Activated CD4-positive, alpha-beta memory T cell treated with anti-CD3 and anti-CD28 coated beads for 36 hours (primary cell): ENCODE data around the gene CCT6B. TPM values are rescaled to one million over a fixed set of nuclear protein-coding genes. Genes with fewer than 3 reads are reported as not detected.
A peak's percentile ranks its signal among the peaks of the same experiment; 100 is the strongest.
"Not testable (repeated sequence)": the region's sequence is repeated elsewhere in the genome, so short reads cannot be mapped to it uniquely, and the experiment has no call there.

ENCODE experiments used
- CTCF ChIA-PET: fragments of 350-600 bp; sonication (Branson Sonifier 250); formaldehyde crosslinking; loops from one replicate; lab custom pipeline; 2021; ENCODE audit warnings: antibody characterized with exemption, inconsistent platforms; lab: Charles Lee
- POLR2A ChIA-PET: fragments of 350-600 bp; sonication (Branson Sonifier 250); formaldehyde crosslinking; loops from one replicate; lab custom pipeline; 2021; ENCODE audit warnings: antibody characterized with exemption; lab: Charles Lee
- DNase-seq: peaks from one replicate; pipeline ENCODE4 v3.0.0-alpha.2; 2020
- H3K27ac Mint-ChIP-seq: one replicate; pipeline ENCODE4 v1.8.0; 2021; ENCODE audit warnings: mixed read lengths
- H3K27me3 Mint-ChIP-seq: one replicate; pipeline ENCODE4 v1.8.0; 2021; ENCODE audit warnings: mixed read lengths
- H3K36me3 Mint-ChIP-seq: one replicate; pipeline ENCODE4 v1.8.0; 2021; ENCODE audit warnings: mixed read lengths
- H3K4me1 Mint-ChIP-seq: one replicate; pipeline ENCODE4 v1.8.0; 2021; ENCODE audit warnings: low read depth, mixed read lengths
- H3K4me3 Mint-ChIP-seq: one replicate; pipeline ENCODE4 v1.8.0; 2021; ENCODE audit warnings: mild to moderate bottlenecking, mixed read lengths
- H3K9me3 Mint-ChIP-seq: one replicate; pipeline ENCODE4 v1.8.0; 2021; ENCODE audit warnings: mixed read lengths
- intact Hi-C: fragments of 100-400 bp; cut with micrococcal nuclease; formaldehyde crosslinking; loops from one replicate; pipeline ENCODE4 v1.15.1; 2023
- total RNA-seq, 2 experiments: library from RNA; stranded (reverse); gene quantifications; one replicate each; pipeline ENCODE4 v1.2.3, GENCODE V29; 2021

The CCT6B gene
- total RNA-seq, 2 experiments from 2014 or later: 1.1 to 1.3 TPM

DNA sequence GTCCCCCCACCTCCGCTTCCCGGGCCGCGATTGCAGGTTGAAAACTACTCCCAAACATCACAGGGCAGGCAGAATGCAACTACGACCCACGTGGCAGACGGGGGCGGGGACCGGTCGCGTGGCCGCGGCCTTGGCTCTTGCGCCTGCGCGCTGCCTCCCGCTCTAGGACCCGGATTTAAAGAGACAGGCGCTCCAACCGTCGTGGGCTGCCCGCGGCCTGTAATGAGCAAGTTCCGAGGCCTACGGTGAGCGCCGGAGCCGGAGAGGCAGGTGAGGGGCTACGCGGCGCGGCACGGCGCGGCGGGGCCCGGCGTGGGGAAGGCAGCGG lies 19.1 kb upstream of the CCT6B start, which contains the start of gene LIG3:
TSS of gene LIG3 (plus strand) at position 160 of the 328 bp plus-strand sequence. CDS start 2,494 bp downstream, outside the sequence.
- Mint-ChIP-seq H3K4me1 (peaks cover 52% of the 10 kb centered on the region), H3K27ac (peak within 1 kb of the TSS; percentile 93), H3K9me3 (no peaks in the 10 kb centered on the region), H3K4me3 (peak within 1 kb of the TSS; percentile 90), H3K27me3 (no peaks in the 10 kb centered on the region), H3K36me3 (peaks cover 10% of the 10 kb centered on the region)
- DNase-seq: peak; percentile 97
- intact Hi-C loops: loop anchor here (1.0 to 5.0 kb wide), 7 partner anchors 42 to 557 kb away; partner anchors contain the start of genes RAD51D, RFFL and SLFN12L
- ChIA-PET CTCF (interaction anchor here (0.6 to 5.1 kb wide), 3 partner anchors 108 to 139 kb away, joined by 3 to 30 read pairs (median 14); partner anchors contain the start of gene RAD51D), POLR2A (interaction anchor here (0.8 to 3.4 kb wide), 7 partner anchors 12 to 395 kb away, joined by 3 to 13 read pairs (median 4); partner anchors contain the start of genes CCT6B, RFFL and ZNF830)

DNA sequence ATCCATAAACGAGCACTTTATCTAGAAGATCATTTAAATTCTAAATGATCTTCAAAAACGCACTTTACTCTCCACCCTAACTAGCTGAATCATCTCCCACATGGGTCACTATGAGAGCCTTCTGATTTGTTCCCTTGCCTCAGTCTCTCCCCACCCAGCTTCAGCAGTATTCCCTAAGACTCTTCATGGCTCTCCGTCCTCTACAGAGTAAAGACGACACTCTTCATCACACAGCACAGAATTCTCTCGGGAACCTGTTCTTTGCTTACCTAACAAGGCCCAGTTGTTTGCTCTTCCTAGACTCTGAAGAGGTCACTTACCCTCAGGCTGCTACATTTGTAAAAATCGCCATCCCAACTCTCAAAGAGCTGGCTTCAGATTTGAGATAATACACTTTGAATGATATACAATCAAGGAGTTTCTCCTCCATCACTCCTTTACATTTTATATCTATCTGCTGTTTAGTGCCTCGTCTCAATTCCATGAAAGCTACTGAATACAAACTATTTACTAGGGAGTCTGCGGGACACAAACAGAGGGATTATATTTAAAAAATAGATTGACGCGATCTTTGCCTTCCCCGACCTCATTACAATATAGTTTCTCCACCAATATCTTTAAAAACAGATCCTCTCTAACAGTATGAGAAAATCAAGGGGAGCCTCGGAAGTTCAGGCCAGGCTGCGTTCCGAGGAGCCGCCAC lies 18.5 kb upstream of the CCT6B start:
- Mint-ChIP-seq H3K27me3 (no peaks in the 10 kb centered on the region), H3K9me3 (no peaks in the 10 kb centered on the region), H3K4me3 (peak overlapping the region; percentile 90), H3K27ac (peak overlapping the region; percentile 93), H3K4me1 (peaks cover 52% of the 10 kb centered on the region), H3K36me3 (peaks cover 10% of the 10 kb centered on the region)
- ChIA-PET POLR2A (interaction anchor here (0.8 to 3.4 kb wide), 7 partner anchors 12 to 395 kb away, joined by 3 to 13 read pairs (median 4); partner anchors contain the start of genes CCT6B, RFFL and ZNF830), CTCF (interaction anchor here (0.6 to 5.1 kb wide), 5 partner anchors 17 to 342 kb away, joined by 3 to 30 read pairs (median 4); partner anchors contain the start of gene RAD51D)
- intact Hi-C loops: loop anchor here (1.0 to 5.0 kb wide), 7 partner anchors 42 to 558 kb away; partner anchors contain the start of genes RAD51D, RFFL and SLFN12L
- no peak for DNase-seq

DNA sequence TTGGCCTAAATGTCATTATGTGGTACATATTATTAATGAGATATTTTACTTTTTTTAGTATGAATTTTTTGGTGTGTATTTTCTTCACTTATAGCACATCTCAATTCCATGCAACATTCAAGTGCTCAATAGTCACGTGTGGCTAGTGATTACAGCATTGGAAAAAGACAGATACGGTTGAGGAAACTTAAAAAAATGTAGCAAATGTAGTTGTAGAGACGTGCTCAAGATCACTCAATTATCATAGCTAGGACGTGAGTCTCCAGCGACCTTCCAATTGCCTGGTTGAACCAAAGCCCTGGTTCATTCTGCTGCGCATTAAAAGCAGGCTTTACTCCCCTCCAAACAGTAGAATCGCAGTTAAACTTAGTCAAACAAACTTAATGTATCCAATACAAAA lies 17.9 kb upstream of the CCT6B start:
- H3K4me1 Mint-ChIP-seq: peaks cover 54% of the 10 kb centered on the region
- H3K4me3 Mint-ChIP-seq: no peak overlapping the region
- peak overlapping the region; percentile 93 for H3K27ac Mint-ChIP-seq
- H3K27me3 Mint-ChIP-seq: no peaks in the 10 kb centered on the region
- ChIA-PET POLR2A (interaction anchor here (1.9 to 3.4 kb wide), 2 partner anchors 18 to 67 kb away, joined by 4 to 13 read pairs; partner anchors contain the start of genes CCT6B and ZNF830), CTCF (interaction anchor here (0.6 to 5.1 kb wide), 4 partner anchors 18 to 140 kb away, joined by 3 to 30 read pairs (median 4); partner anchors contain the start of gene RAD51D)
- intact Hi-C loops: no loop called here
- H3K36me3 Mint-ChIP-seq: peaks cover 7% of the 10 kb centered on the region
- no peaks in the 10 kb centered on the region for H3K9me3 Mint-ChIP-seq
- no peak for DNase-seq

DNA sequence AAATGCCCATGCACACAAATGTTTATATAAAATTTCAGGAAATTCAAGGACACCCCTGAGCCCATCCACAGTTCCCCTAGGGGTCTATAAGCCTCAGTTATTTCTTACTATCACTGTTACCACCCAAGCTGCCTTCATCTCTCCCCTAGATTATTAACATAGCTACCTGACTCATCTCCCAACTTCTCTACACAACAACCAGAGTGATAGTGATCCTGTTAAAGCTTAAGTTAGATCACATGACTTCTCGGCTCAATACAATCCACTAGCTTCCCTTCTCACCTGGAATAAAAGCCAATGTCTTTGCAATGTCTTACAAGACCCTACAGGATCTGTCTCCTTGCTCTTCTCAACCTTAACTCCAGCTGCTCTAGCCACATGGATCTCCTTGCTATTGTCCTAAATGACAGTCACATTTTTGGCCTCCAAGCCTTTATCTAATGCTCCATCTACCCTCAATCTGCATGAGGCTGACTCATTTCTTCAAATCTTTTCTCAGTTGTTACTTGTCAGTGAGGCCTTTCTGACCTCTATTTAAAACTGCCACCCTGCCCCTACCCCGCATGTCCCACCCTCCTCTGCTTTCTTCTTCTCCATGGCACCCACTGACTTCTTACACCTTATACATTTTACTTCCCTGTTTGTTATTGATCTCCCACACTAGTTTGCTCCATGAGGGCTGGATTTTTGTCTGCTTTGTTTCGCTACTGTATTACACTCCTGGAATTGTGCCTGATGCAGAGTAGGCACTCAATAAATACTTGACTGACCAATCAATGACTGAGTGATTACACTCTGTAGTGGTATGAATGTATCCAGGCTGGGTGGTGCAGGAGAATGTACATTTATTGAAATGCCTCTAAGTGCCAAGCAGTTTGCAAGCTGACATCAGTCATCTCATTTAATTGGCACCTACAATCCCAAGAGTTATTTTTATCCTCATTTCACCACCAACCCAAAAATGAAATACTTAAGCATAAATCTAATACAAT lies 13.8 kb upstream of the CCT6B start:
- DNase-seq: no peak
- H3K4me1 Mint-ChIP-seq: peaks cover 23% of the 10 kb centered on the region
- CTCF ChIA-PET: interaction anchor here (1.2 kb wide), 1 partner anchor 22 kb away, joined by 3 read pairs; no protein-coding TSS in a partner anchor
- H3K4me3 Mint-ChIP-seq: no peak overlapping the region
- no peaks in the 10 kb centered on the region for H3K36me3 Mint-ChIP-seq
- H3K27me3 Mint-ChIP-seq: no peaks in the 10 kb centered on the region
- intact Hi-C loops: no loop called here
- no peaks in the 10 kb centered on the region for H3K9me3 Mint-ChIP-seq
- peak overlapping the region; percentile 47 for H3K27ac Mint-ChIP-seq
- POLR2A ChIA-PET: interaction anchor here (1.2 to 1.6 kb wide), 2 partner anchors 14 to 89 kb away, joined by 4 to 5 read pairs; partner anchors contain the start of gene RFFL

DNA sequence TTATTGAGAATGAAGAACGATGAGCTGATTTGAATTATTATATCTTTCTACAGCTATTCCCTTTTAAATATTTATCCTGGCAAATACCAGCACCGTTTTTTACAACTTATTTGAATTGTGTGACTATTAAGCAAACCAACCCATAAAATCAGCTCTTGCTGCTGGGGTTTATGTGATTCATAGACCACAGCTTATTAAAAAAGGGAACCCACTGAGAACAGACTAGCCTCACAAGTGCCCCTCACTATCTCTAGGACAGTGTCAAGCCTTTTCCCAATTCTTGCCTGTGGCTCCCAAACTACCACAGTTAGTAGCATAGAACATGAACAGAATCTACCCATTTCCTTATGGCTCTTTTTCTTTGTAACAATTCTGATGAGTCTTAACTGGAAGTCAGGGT lies 12.9 kb upstream of the CCT6B start:
- DNase-seq: no peak
- H3K4me1 Mint-ChIP-seq: peaks cover 14% of the 10 kb centered on the region
- ChIA-PET CTCF (interaction anchor here (1.0 kb wide), 1 partner anchor 101 kb away, joined by 6 read pairs; no protein-coding TSS in a partner anchor), POLR2A (interaction anchor here (1.2 to 1.6 kb wide), 2 partner anchors 14 to 89 kb away, joined by 4 to 5 read pairs; partner anchors contain the start of gene RFFL)
- H3K9me3 Mint-ChIP-seq: no peaks in the 10 kb centered on the region
- H3K36me3 Mint-ChIP-seq: peaks cover 3% of the 10 kb centered on the region
- intact Hi-C loops: no loop called here
- no peaks in the 10 kb centered on the region for H3K27me3 Mint-ChIP-seq
- no peak overlapping the region for H3K4me3 Mint-ChIP-seq
- H3K27ac Mint-ChIP-seq: peak overlapping the region; percentile 47

DNA sequence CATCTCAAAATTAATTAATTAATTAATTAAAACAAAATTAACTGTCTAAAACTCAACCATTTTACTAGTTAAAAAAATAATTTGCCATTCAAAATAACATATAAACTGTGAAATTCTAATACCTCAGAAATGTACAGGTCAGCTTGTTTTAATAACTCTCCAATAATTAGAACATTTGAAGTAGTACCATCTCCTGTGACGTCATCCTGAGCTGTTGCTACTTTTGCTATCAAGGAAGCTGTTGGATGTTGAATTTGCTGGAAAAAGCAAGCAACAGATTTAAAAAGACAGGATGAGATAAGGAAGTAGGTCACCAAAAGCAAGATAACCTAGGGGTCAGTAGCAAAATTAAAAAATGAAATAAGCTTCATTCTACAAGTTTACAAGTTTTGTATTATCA lies 2.8 kb downstream of the CCT6B start:
- CTCF ChIA-PET: no interaction called here
- Mint-ChIP-seq H3K36me3 (peaks cover 11% of the 10 kb centered on the region), H3K27me3 (no peaks in the 10 kb centered on the region), H3K4me3 (no peak overlapping the region), H3K4me1 (peaks cover 21% of the 10 kb centered on the region), H3K9me3 (no peaks in the 10 kb centered on the region), H3K27ac (no peak overlapping the region)
- no peak for DNase-seq
- POLR2A ChIA-PET: no interaction called here
- intact Hi-C loops: no loop called here

DNA sequence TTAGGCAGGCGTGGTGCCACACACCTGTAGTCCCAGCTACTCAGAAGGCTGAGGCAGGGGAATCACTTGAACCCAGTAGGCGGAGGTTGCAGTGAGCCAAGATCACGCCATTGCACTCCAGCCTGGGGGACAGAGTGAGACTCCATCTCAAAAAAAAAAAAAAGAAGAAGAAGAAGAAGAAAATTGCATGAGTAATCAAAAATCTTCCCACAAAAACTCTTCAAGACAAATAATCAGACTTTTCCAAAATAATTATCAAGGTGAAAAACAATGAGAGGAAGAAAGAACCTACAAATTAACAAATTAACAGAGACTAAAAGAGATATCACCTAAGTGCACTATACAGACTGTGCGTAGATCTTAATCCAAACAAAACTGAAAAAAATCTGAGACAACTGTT lies 10.5 kb downstream of the CCT6B start:
- DNase-seq: not testable (repeated sequence)

DNA sequence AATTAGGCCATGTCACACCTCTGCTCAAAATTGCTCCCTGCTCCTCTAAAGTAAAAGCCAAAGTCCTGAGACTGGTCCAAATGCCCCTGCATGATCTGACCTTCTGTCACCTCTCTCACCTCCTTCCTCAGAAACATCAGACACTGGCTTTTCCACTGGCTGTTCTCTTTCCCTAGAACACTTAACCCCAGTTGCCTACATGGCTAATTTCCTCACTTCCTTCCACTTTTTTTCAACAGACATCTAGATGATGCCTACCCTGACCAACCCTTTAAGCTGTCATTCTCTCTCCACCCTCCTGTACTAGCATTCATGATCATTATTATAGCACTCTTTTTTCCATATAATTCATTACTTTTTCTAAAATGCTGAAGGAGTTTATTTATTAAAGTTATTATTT lies 31.0 kb downstream of the CCT6B start:
- Mint-ChIP-seq H3K27me3 (no peaks in the 10 kb centered on the region), H3K27ac (no peak overlapping the region), H3K9me3 (no peaks in the 10 kb centered on the region), H3K36me3 (peaks cover 2% of the 10 kb centered on the region), H3K4me1 (no peaks in the 10 kb centered on the region), H3K4me3 (no peak overlapping the region)
- ChIA-PET POLR2A (no interaction called here), CTCF (no interaction called here)
- intact Hi-C loops: no loop called here
- no peak for DNase-seq

More for the DNA sequence above, 10.5 kb downstream of the CCT6B start:
- H3K9me3 Mint-ChIP-seq, H3K27ac Mint-ChIP-seq, CTCF ChIA-PET, H3K36me3 Mint-ChIP-seq, H3K27me3 Mint-ChIP-seq, intact Hi-C loops, POLR2A ChIA-PET, H3K4me1 Mint-ChIP-seq, H3K4me3 Mint-ChIP-seq: not testable (repeated sequence)

DNA sequence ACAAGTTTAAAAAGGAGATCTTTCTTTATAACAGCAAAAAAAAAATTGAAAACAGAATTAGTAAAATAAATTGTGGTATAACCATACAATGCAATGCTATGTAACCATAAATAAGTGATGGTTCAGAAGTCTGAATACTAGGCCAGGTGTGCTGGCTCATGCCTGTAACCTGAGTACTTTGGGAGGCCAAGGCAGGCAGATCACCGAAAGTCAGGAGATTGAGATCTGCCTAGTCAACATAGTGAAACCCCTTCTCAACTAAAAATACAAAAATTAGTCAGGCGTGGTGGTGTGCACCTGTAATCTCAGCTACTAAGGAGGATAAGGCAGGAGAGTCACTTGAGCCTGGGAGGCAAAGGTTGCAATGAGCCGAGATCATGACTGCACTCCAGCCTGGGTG lies 34.6 kb downstream of the CCT6B start:
- Mint-ChIP-seq H3K4me3 (no peak overlapping the region), H3K36me3 (peaks cover 2% of the 10 kb centered on the region), H3K9me3 (no peaks in the 10 kb centered on the region), H3K4me1 (no peaks in the 10 kb centered on the region), H3K27ac (no peak overlapping the region), H3K27me3 (no peaks in the 10 kb centered on the region)
- CTCF ChIA-PET: no interaction called here
- no peak for DNase-seq
- intact Hi-C loops: no loop called here
- POLR2A ChIA-PET: no interaction called here

DNA sequence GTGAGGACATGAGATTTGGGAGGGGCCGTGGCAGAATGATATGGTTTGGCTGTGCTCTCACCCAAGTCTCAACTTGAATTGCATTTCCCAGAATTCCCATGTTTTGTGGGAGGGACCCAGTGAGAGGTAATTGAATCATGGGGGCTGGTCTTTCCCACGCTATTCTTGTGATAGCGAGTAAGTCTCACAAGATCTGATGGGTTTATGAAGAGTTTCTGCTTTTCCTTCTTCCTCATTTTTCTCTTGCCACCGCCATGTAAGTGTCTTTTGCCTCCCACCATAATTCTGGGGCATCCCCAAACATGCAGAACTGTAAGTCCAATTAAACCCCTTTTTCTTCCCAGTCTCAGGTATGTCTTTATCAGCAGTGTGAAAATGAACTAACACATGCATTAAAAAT lies 40.6 kb downstream of the CCT6B start:
- intact Hi-C loops: no loop called here
- Mint-ChIP-seq H3K36me3 (no peaks in the 10 kb centered on the region), H3K27ac (no peak overlapping the region), H3K9me3 (no peaks in the 10 kb centered on the region), H3K4me3 (no peak overlapping the region), H3K4me1 (no peaks in the 10 kb centered on the region), H3K27me3 (no peaks in the 10 kb centered on the region)
- ChIA-PET POLR2A (no interaction called here), CTCF (no interaction called here)
- no peak for DNase-seq

DNA sequence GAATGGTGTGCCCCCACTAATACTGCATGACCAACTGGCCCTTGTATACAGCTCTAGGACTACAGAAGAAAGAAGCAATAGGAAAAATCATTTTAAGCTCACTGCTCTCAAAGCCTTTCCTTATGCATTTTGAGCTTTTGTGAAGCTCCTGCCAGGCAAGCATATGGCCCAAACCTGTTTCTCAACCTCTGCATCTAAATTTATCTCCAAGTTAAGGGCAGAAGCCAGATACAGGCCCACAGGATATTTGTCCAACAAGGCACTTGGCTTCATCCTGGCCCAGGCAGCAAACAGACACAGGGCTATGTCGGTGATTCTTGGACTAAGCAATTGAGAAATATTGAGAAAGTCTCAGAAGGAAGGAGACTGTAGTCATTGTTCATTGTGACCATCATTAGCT lies 43.9 kb downstream of the CCT6B start:
- Mint-ChIP-seq H3K36me3 (no peaks in the 10 kb centered on the region), H3K4me3 (no peak overlapping the region), H3K27ac (no peak overlapping the region), H3K4me1 (no peaks in the 10 kb centered on the region), H3K27me3 (no peaks in the 10 kb centered on the region), H3K9me3 (no peaks in the 10 kb centered on the region)
- no peak for DNase-seq
- POLR2A ChIA-PET: no interaction called here
- intact Hi-C loops: no loop called here
- CTCF ChIA-PET: no interaction called here
